Mesendoderm (in vitro differentiated cells): ENCODE measurements around the gene FBLN2.

ENCODE experiments used
- DNase-seq: peaks from one replicate; pipeline ENCODE4 v3.0.0; 2013
- H2AK5ac ChIP-seq: 2 replicates; pipeline ENCODE4 v1.6.1; 2013; ENCODE audit warnings: low read length, inconsistent platforms
- H2BK120ac ChIP-seq: 2 replicates; pipeline ENCODE4 v1.6.1; 2013; ENCODE audit warnings: low read depth, mild to moderate bottlenecking, low read length, moderate library complexity, mixed read lengths
- H2BK15ac ChIP-seq: replicated peaks from 2 replicates; pipeline ENCODE4 v1.6.1; 2013; ENCODE audit warnings: low read depth, mild to moderate bottlenecking, moderate library complexity
- H2BK5ac ChIP-seq: 2 replicates; pipeline ENCODE4 v1.6.1; 2013; ENCODE audit warnings: low read length, inconsistent platforms
- H3K18ac ChIP-seq: 2 replicates; pipeline ENCODE4 v1.6.1; 2013; ENCODE audit warnings: mild to moderate bottlenecking, low read length, mixed read lengths
- H3K23ac ChIP-seq: one replicate; pipeline ENCODE4 v1.6.1; 2013; ENCODE audit warnings: low read length
- H3K27ac ChIP-seq: 2 replicates; pipeline ENCODE4 v1.5.1; 2013; ENCODE audit warnings: low read depth, mild to moderate bottlenecking, inconsistent platforms, low read length, moderate library complexity
- H3K27me3 ChIP-seq: 2 replicates; pipeline ENCODE4 v1.6.1; 2013; ENCODE audit warnings: low read length, control low read depth, mild to moderate bottlenecking, inconsistent platforms; ENCODE audit not compliant: insufficient read depth, poor library complexity
- H3K36me3 ChIP-seq: 2 replicates; pipeline ENCODE4 v1.6.1; 2013; ENCODE audit warnings: low read length, inconsistent platforms; ENCODE audit not compliant: control insufficient read depth, insufficient read depth
- H3K4ac ChIP-seq: one replicate; pipeline ENCODE4 v1.6.1; 2013; ENCODE audit warnings: low read depth, mild to moderate bottlenecking, low read length, moderate library complexity
- H3K4me1 ChIP-seq: 2 replicates; pipeline ENCODE4 v1.6.1; 2013; ENCODE audit warnings: low read depth, low read length, inconsistent platforms; ENCODE audit not compliant: control insufficient read depth
- H3K4me2 ChIP-seq: 2 replicates; pipeline ENCODE4 v1.6.1; 2013; ENCODE audit warnings: low read length
- H3K4me3 ChIP-seq: 2 replicates; pipeline ENCODE4 v1.5.1; 2013; ENCODE audit warnings: mild to moderate bottlenecking, low read length
- H3K56ac ChIP-seq: one replicate; pipeline ENCODE4 v1.6.1; 2013; ENCODE audit warnings: low read length
- H3K79me1 ChIP-seq: 2 replicates; pipeline ENCODE4 v1.6.1; 2013; ENCODE audit warnings: low read length, inconsistent platforms
- H3K79me2 ChIP-seq: 2 replicates; pipeline ENCODE4 v1.6.1; 2013; ENCODE audit warnings: mild to moderate bottlenecking, low read length; ENCODE audit not compliant: control insufficient read depth, insufficient read depth
- H3K9ac ChIP-seq: 2 replicates; pipeline ENCODE4 v1.6.1; 2013; ENCODE audit warnings: low read length, inconsistent platforms
- H4K5ac ChIP-seq: one replicate; pipeline ENCODE4 v1.6.1; 2013; ENCODE audit warnings: low read length
- H4K8ac ChIP-seq: one replicate; pipeline ENCODE4 v1.6.1; 2013; ENCODE audit warnings: low read depth, mild to moderate bottlenecking, control low read depth, low read length, moderate library complexity
- WGBS: extraction: QIAGEN DNeasy Blood & Tissue Kit; methylation state at CpG from one replicate; pipeline ENCODE4 v1.1.7; 2013; ENCODE audit warnings: low lambda C conversion rate, missing lambda C conversion rate; ENCODE audit not compliant: insufficient coverage; ENCODE audit errors: extremely low coverage; 5-methylcytosine and 5-hydroxymethylcytosine counted together

FBLN2 gene

DNA sequence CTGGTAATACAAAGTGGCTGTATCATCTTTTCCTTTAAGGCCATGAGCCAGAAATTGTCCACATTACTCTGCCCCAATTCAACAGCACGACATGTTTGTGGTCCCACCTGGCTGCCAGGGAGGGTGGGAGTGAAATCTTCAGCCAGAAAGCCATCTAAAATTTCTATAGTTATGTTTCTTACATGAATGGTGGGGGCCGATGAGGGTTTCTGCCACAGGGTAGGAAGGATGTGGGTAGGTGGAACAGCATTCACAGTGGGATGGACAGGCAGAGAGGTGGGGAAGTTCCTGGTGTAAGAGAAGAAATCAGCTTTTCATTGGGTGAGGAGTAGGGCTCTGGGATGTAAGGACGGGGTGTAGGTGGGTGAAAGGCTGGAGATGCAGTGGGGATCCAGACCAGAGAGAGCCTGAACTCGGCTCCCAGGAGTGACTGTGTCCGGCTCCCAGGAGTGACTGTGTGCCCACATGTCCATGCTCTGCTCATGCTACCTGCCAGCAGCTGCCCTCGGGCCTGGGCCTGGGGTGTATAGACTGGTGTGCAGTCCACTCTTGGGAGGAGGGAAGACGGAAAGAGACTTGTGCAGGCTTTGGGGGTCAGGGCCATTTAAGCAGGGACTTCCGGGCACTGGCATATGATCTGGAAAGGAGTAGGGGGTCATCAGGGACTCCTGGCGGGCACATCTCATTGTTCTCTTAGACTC lies 3.8 kb upstream of the FBLN2 start:
- no peak overlapping the region for H3K4me2 ChIP-seq
- no peak overlapping the region for H3K23ac ChIP-seq
- no peaks in the 10 kb centered on the region for H3K79me1 ChIP-seq
- H2BK15ac ChIP-seq: no peak overlapping the region
- H3K4ac ChIP-seq: peak overlapping the region; percentile 28
- peak overlapping the region; percentile 63 for H2AK5ac ChIP-seq
- peaks cover 24% of the 10 kb centered on the region for H3K4me1 ChIP-seq
- H2BK5ac ChIP-seq: no peak overlapping the region
- H4K5ac ChIP-seq: no peak overlapping the region
- no peak overlapping the region for H3K4me3 ChIP-seq
- no peak for DNase-seq
- no peak overlapping the region for H4K8ac ChIP-seq
- H3K18ac ChIP-seq: peak overlapping the region; percentile 53
- H2BK120ac ChIP-seq: no peak overlapping the region
- H3K27me3 ChIP-seq: no peaks in the 10 kb centered on the region
- no peak overlapping the region for H3K9ac ChIP-seq
- no peaks in the 10 kb centered on the region for H3K36me3 ChIP-seq
- no peak overlapping the region for H3K56ac ChIP-seq
- H3K27ac ChIP-seq: no peak overlapping the region
- no CpG with 5 or more reads among the region's 9 CpGs for WGBS
- H3K79me2 ChIP-seq: no peaks in the 10 kb centered on the region

DNA sequence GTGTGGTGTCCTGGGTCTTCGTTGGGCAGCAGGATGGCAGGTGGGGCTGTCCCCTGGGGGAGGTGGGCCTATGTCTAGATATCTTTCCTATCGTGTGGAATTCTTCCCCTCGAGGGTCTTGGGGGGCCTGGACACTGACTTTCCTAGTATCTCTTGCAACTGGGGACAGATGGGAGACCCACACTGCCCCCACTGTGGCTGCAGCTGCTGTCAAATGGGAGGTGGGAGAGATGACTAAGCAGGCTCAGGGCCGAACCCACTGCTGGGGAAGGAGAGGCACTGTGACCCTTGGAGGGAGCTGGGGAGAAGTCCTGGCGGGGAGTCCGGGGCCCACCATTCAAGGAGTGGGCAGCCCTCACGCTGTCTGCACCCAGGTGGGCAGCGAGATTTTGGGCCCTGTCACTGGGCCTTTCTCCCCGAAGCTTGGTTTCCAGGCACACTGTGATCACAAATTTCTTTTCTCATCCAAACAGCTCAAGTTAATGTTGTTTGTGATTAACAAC lies 2.9 kb upstream of the FBLN2 start:
- Histone ChIP-seq H2AK5ac (peak overlapping the region; percentile 3), H3K4ac (no peak overlapping the region), H3K27ac (no peak overlapping the region), H4K5ac (no peak overlapping the region), H3K4me1 (peaks cover 26% of the 10 kb centered on the region), H3K36me3 (no peaks in the 10 kb centered on the region), H3K56ac (peak overlapping the region; percentile 77), H3K79me1 (no peaks in the 10 kb centered on the region), H2BK15ac (no peak overlapping the region), H3K4me2 (no peak overlapping the region), H3K18ac (peak overlapping the region; percentile 22), H3K27me3 (no peaks in the 10 kb centered on the region), H3K4me3 (no peak overlapping the region), H3K9ac (no peak overlapping the region), H4K8ac (no peak overlapping the region), H2BK120ac (no peak overlapping the region), H2BK5ac (peak overlapping the region; percentile 2), H3K23ac (no peak overlapping the region), H3K79me2 (no peaks in the 10 kb centered on the region)
- WGBS: no CpG with 5 or more reads among the region's 9 CpGs
- no peak for DNase-seq

DNA sequence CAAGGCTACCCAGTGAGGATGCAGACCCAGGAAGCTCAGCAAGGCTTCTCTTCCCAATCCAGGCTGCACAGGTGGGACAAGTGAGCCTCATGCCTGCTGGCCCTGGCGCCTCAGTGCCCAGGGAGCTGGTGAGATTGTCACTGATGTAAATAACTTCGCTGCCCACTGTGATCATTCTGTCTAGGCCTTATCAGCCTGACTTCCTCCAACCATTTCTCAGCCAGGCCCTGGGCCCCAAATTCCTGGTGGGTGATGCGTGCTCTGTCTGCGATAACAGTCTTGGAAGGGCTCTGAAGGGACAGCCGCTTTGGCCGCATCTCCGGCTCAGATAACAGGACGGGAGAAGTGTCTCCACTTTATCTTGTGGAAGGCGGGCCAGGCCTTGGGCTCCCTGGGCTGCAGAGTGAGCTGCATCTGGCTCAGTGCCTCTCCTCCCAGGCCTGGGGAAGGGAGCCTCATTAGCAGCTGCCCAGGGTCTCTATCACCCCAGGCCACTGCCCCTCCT lies 2.2 kb upstream of the FBLN2 start:
- Histone ChIP-seq H2AK5ac (no peak overlapping the region), H2BK120ac (no peak overlapping the region), H3K56ac (peak overlapping the region; percentile 44), H3K27me3 (no peaks in the 10 kb centered on the region), H3K79me2 (no peaks in the 10 kb centered on the region), H2BK5ac (peak overlapping the region; percentile 75), H3K23ac (no peak overlapping the region), H3K18ac (no peak overlapping the region), H3K79me1 (no peaks in the 10 kb centered on the region), H3K9ac (no peak overlapping the region), H3K4me2 (no peak overlapping the region), H3K27ac (peak overlapping the region; percentile 55), H4K8ac (no peak overlapping the region), H3K4ac (peak overlapping the region; percentile 25), H3K4me1 (peaks cover 26% of the 10 kb centered on the region), H3K4me3 (no peak overlapping the region), H3K36me3 (no peaks in the 10 kb centered on the region), H4K5ac (no peak overlapping the region), H2BK15ac (no peak overlapping the region)
- DNase-seq: peak; percentile 98
- no CpG with 5 or more reads among the region's 9 CpGs for WGBS

DNA sequence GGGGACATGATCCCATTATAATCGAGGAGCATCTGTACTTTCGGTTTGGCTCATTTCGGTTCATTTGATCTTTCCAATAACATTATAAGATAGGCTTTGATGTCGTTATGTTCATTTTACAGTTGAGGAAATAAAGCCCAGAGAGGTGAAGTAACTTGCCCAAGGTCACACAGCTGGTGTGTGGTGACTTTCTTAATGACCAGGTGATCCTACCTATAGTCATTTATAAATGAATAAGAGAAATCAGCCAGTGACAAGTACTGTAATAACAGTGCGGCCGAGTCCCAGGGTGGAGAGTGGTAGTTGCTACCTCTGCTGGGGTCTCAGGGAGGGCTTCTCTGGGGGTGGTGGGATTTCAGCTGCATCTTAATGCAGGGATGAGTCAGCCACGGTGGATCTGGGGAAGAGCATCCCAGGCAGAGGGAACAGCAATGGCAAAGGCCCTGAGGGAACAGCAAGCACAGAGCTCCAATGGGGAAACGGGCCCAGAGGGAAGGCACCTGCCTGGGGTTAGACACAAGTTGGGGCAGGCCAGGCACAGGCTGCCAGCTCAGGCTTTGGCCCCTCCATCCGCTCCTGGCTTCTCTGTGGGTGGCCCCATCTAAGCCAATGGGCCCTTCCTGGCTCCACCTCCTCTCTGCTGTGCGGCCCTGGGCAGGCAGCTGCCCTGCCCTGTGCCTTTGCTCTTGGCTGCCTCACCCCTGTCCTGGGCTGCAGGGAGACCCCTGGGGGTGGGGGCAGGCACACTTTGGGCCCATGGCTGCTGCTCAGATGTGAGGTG lies 1.1 kb upstream of the FBLN2 start:
- peak overlapping the region; percentile 27 for H2BK5ac ChIP-seq
- H4K5ac ChIP-seq: no peak overlapping the region
- H3K4me1 ChIP-seq: peaks cover 26% of the 10 kb centered on the region
- no peak overlapping the region for H3K23ac ChIP-seq
- peak overlapping the region; percentile 11 for H3K4ac ChIP-seq
- H3K27ac ChIP-seq: no peak overlapping the region
- H2BK15ac ChIP-seq: no peak overlapping the region
- peak overlapping the region; percentile 97 for H2AK5ac ChIP-seq
- no peaks in the 10 kb centered on the region for H3K79me2 ChIP-seq
- H4K8ac ChIP-seq: no peak overlapping the region
- H3K36me3 ChIP-seq: no peaks in the 10 kb centered on the region
- no peaks in the 10 kb centered on the region for H3K27me3 ChIP-seq
- H3K56ac ChIP-seq: peak overlapping the region; percentile 17
- no peaks in the 10 kb centered on the region for H3K79me1 ChIP-seq
- H3K4me3 ChIP-seq: no peak overlapping the region
- no peak overlapping the region for H3K9ac ChIP-seq
- no peak overlapping the region for H3K4me2 ChIP-seq
- peak; percentile 57 for DNase-seq
- no CpG with 5 or more reads among the region's 10 CpGs for WGBS
- peak overlapping the region; percentile 13 for H3K18ac ChIP-seq
- no peak overlapping the region for H2BK120ac ChIP-seq

DNA sequence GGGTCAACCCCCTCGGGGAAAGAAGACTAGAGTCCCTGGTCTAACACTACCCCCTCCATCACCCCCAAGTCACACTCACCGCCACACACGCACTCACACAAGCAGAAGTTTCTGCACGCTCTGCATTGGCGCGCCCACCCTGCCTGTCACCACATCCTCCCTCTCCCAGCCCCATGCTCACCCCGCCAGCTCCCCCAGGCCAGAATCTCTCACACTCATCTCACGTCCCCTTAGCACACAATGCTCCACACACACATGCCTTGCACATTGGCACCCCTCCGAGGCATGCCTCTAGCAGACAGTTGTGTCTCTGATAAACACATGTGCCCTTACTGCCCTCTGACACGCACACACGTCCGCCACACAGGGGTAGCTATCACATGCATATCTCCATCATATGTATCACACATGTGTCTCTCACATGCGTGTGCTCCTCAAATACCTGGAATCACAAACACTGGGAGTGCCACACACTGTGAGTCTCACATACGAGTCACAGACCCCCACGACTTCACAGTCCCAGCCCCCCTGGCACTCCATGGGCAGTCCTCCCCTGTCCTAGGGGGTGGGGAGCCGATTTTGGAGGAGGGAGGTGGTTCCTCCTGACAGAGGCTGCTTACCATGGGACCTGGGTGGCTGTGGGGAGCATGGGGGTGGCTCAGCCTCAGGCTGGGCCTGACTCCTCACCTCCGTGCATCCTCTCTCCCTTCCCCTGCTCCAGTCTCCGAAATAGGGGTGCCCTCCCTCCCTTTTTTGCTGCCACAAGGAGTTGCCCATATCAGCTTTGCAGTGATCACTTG lies 898 bp downstream of the FBLN2 start:
- Histone ChIP-seq H3K4me1 (peaks cover 26% of the 10 kb centered on the region), H3K27me3 (no peaks in the 10 kb centered on the region), H3K4me2 (peak overlapping the region; percentile 4), H2BK15ac (no peak overlapping the region), H2BK120ac (no peak overlapping the region), H2AK5ac (no peak overlapping the region), H4K8ac (no peak overlapping the region), H3K4me3 (no peak overlapping the region), H4K5ac (no peak overlapping the region), H3K79me1 (no peaks in the 10 kb centered on the region), H3K23ac (no peak overlapping the region), H3K18ac (peak overlapping the region; percentile 44), H3K4ac (no peak overlapping the region), H3K56ac (peak overlapping the region; percentile 89), H3K9ac (peak overlapping the region; percentile 76), H3K36me3 (no peaks in the 10 kb centered on the region), H2BK5ac (no peak overlapping the region), H3K79me2 (no peaks in the 10 kb centered on the region), H3K27ac (no peak overlapping the region)
- no CpG with 5 or more reads among the region's 18 CpGs for WGBS
- no peak for DNase-seq
